ENCODE data around the gene MACROD2. TPM values are rescaled to one million over a fixed set of nuclear protein-coding genes. Genes with fewer than 3 reads are reported as not detected.
A peak's percentile ranks its signal among the peaks of the same experiment; 100 is the strongest.
"Not testable (repeated sequence)": the region's sequence is repeated elsewhere in the genome, so short reads cannot be mapped to it uniquely, and the experiment has no call there.

The MACROD2 gene
- total RNA-seq, 1 experiment from 2014 or later: 3.1 TPM

DNA sequence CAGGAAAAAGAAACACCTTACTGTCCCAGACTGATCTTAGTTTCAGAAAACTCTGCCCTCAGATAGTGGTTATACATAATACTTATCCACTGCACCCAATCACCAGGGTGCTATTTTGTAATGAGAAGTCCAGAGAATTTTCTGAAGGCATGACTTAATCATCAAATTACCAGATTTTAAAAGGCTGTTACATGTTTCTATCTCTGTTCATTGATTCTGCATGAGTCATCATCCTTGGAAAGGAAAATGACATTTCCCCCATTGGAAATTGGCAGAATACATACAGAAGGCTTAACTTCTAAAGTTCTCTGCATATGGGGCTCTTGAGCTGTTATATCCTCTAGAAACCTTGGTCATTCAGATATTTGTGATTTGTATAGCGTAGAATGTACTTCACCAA, 930.0 kb downstream of the MACROD2 start:
- H3K36me3 Mint-ChIP-seq (ENCODE audit: insufficient read depth, unreplicated experiment): no peaks in the 10 kb centered on the region
- no peak overlapping the region for H3K4me3 Mint-ChIP-seq (ENCODE audit: unreplicated experiment)
- no peak overlapping the region for H3K27ac Mint-ChIP-seq (ENCODE audit: low read depth, unreplicated experiment)
- H3K9me3 Mint-ChIP-seq (ENCODE audit: unreplicated experiment): no peaks in the 10 kb centered on the region
- H3K4me1 Mint-ChIP-seq (ENCODE audit: insufficient read depth, unreplicated experiment): peaks cover 30% of the 10 kb centered on the region
- POLR2A ChIA-PET: no interaction called here
- no peaks in the 10 kb centered on the region for H3K27me3 Mint-ChIP-seq (ENCODE audit: insufficient read depth, unreplicated experiment)
- intact Hi-C loops (cut with micrococcal nuclease): no loop called here
- CTCF ChIA-PET: no interaction called here
- DNase-seq (ENCODE audit: unreplicated experiment): peak; percentile 27
- TF ChIP-seq CTCF (IDR thresholded peaks at IDR 0.05; ENCODE audit: unreplicated experiment): no peak
- no TSS peak for BruUV-seq (replicated peaks)

DNA sequence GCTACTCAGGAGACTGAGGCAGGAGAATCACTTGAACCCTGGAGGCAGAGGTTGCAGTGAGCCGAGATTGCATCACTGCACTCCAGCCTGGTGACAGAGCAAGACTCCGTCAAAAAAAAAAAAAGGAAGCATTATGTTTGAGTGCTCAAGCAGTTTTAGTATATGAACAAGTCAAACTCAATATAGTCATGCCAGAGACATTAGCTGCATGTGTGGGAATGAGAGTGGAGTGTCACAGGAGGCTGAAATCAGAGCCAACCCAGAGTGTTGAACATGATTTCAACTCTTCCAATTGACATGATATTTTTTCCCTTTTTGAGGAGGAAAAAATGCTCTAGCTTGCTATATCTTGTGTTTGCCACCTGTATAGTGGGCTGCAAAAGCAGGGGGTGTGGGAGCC, 931.1 kb downstream of the MACROD2 start:
- H3K27ac Mint-ChIP-seq (ENCODE audit: low read depth, unreplicated experiment); intact Hi-C loops (cut with micrococcal nuclease); DNase-seq (ENCODE audit: unreplicated experiment); H3K27me3 Mint-ChIP-seq (ENCODE audit: insufficient read depth, unreplicated experiment); H3K36me3 Mint-ChIP-seq (ENCODE audit: insufficient read depth, unreplicated experiment); H3K4me3 Mint-ChIP-seq (ENCODE audit: unreplicated experiment); BruUV-seq (replicated peaks); CTCF ChIA-PET; H3K9me3 Mint-ChIP-seq (ENCODE audit: unreplicated experiment): not testable (repeated sequence)
- peaks cover 28% of the 10 kb centered on the region for H3K4me1 Mint-ChIP-seq (ENCODE audit: insufficient read depth, unreplicated experiment)
- POLR2A ChIA-PET: interaction anchor here (1.1 to 1.5 kb wide), 3 partner anchors 10 to 25 kb away, joined by 3 to 8 read pairs (median 7); no protein-coding TSS in a partner anchor

DNA sequence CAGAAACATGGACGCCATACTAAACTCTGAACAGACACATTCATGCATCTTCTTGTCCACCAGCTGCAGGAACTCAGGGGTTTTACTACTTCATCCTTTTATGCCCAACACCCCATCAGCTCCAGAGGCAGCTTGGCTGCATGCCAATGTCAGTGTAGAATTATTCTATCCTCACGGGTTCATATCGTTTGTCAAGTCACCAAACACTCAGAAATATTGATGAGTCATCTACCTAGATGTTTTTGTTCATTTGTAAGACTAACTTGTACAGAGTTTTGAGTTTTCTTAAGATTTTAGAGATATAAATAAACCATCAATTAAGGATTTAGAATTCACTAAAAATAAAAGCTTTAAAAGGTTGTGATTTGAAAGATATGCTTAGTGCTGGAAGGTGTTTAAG, 932.8 kb downstream of the MACROD2 start:
- POLR2A ChIA-PET: interaction anchor here (0.6 to 2.3 kb wide), 4 partner anchors 23 to 1003 kb away, joined by 3 to 4 read pairs (median 4); no protein-coding TSS in a partner anchor
- TF ChIP-seq CTCF (IDR thresholded peaks at IDR 0.05; ENCODE audit: unreplicated experiment): no peak
- no TSS peak for BruUV-seq (replicated peaks)
- H3K36me3 Mint-ChIP-seq (ENCODE audit: insufficient read depth, unreplicated experiment): no peaks in the 10 kb centered on the region
- DNase-seq (ENCODE audit: unreplicated experiment): peak; percentile 36
- intact Hi-C loops (cut with micrococcal nuclease): no loop called here
- H3K9me3 Mint-ChIP-seq (ENCODE audit: unreplicated experiment): no peaks in the 10 kb centered on the region
- CTCF ChIA-PET: interaction anchor here (0.7 kb wide), 1 partner anchor 53 kb away, joined by 3 read pairs; no protein-coding TSS in a partner anchor
- H3K4me3 Mint-ChIP-seq (ENCODE audit: unreplicated experiment): no peak overlapping the region
- H3K27me3 Mint-ChIP-seq (ENCODE audit: insufficient read depth, unreplicated experiment): no peaks in the 10 kb centered on the region
- H3K27ac Mint-ChIP-seq (ENCODE audit: low read depth, unreplicated experiment): no peak overlapping the region
- H3K4me1 Mint-ChIP-seq (ENCODE audit: insufficient read depth, unreplicated experiment): peaks cover 18% of the 10 kb centered on the region

DNA sequence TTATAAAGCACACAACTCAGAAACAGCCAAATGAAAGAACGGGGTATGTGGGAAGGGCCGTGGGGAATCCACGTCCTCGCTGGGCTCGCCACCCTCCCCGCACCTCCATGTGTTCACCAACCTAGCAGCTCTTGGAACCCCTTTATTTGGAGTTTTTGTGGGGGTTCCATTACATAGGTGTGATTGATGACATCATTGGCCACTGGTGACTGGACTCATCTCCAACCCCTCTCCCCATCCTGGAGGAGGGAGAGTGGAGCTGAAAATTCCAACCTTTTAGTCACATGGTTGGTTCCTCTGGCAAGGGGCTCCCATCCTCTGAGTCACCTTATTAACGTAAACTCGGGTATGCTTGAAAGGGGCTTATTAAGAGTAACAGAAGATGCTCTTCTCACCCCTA, 934.1 kb downstream of the MACROD2 start:
- Mint-ChIP-seq H3K9me3 (ENCODE audit: unreplicated experiment) (no peaks in the 10 kb centered on the region), H3K27ac (ENCODE audit: low read depth, unreplicated experiment) (no peak overlapping the region), H3K4me3 (ENCODE audit: unreplicated experiment) (no peak overlapping the region), H3K4me1 (ENCODE audit: insufficient read depth, unreplicated experiment) (peaks cover 15% of the 10 kb centered on the region), H3K27me3 (ENCODE audit: insufficient read depth, unreplicated experiment) (no peaks in the 10 kb centered on the region), H3K36me3 (ENCODE audit: insufficient read depth, unreplicated experiment) (no peaks in the 10 kb centered on the region)
- ChIA-PET POLR2A (interaction anchor here (0.9 to 2.3 kb wide), 2 partner anchors 16 to 21 kb away, joined by 3 to 4 read pairs; no protein-coding TSS in a partner anchor), CTCF (interaction anchor here (0.9 kb wide), 1 partner anchor 130 kb away, joined by 3 read pairs; no protein-coding TSS in a partner anchor)
- no peak for TF ChIP-seq CTCF (IDR thresholded peaks at IDR 0.05; ENCODE audit: unreplicated experiment)
- no TSS peak for BruUV-seq (replicated peaks)
- intact Hi-C loops (cut with micrococcal nuclease): no loop called here
- no peak for DNase-seq (ENCODE audit: unreplicated experiment)

Data from MCF 10A (cell line).